HEK293 (cell line): Measurements from ENCODE around the gene TADA1.

Experiments
- BCL11B ChIP-seq: fragments of 450-650 bp; formaldehyde crosslinking; IDR thresholded peaks from 2 replicates; pipeline ENCODE4 v1.5.1; 2016; ENCODE audit warnings: low read depth, missing biosample characterization, missing genetic modification characterization
- GFI1B ChIP-seq: fragments of 450-650 bp; formaldehyde crosslinking; IDR thresholded peaks from 2 replicates; pipeline ENCODE4 v1.5.1; 2016; ENCODE audit warnings: missing biosample characterization, missing genetic modification characterization
- GLI2 ChIP-seq: fragments of 450-650 bp; formaldehyde crosslinking; IDR thresholded peaks from 2 replicates; pipeline ENCODE4; 2017; ENCODE audit warnings: missing biosample characterization, missing genetic modification characterization, low read depth, borderline replicate concordance
- IKZF3 ChIP-seq: fragments of 450-650 bp; IDR thresholded peaks from 2 replicates; pipeline ENCODE4 v1.5.0; 2018; ENCODE audit warnings: missing biosample characterization, mild to moderate bottlenecking, missing genetic modification characterization, moderate library complexity
- PRDM1 ChIP-seq: fragments of 450-650 bp; formaldehyde crosslinking; IDR thresholded peaks from 2 replicates; pipeline ENCODE4; 2016; ENCODE audit warnings: missing biosample characterization, missing genetic modification characterization
- SETDB1 ChIP-seq: IDR thresholded peaks from one replicate; pipeline ENCODE4 v1.6.1; 2017; ENCODE audit warnings: mild to moderate bottlenecking, low read length, moderate library complexity, mixed read lengths; ENCODE audit not compliant: insufficient read length
- SP2 ChIP-seq: fragments of 450-650 bp; formaldehyde crosslinking; IDR thresholded peaks from 2 replicates; pipeline ENCODE4 v1.5.1; 2016; ENCODE audit warnings: missing biosample characterization, missing genetic modification characterization
- SP3 ChIP-seq: fragments of 450-650 bp; formaldehyde crosslinking; IDR thresholded peaks from 2 replicates; pipeline ENCODE4 v1.5.1; 2016; ENCODE audit warnings: missing biosample characterization, missing genetic modification characterization
- ZNF112 ChIP-seq: fragments of 450-650 bp; formaldehyde crosslinking; IDR thresholded peaks from 2 replicates; pipeline ENCODE4 v1.5.0; 2017; ENCODE audit warnings: missing biosample characterization, missing genetic modification characterization
- ZNF140 ChIP-seq: fragments of 450-650 bp; formaldehyde crosslinking; IDR thresholded peaks from 2 replicates; pipeline ENCODE4 v1.5.1; 2016; ENCODE audit warnings: missing biosample characterization, missing genetic modification characterization
- ZNF2 ChIP-seq: fragments of 450-650 bp; formaldehyde crosslinking; IDR thresholded peaks from 2 replicates; pipeline ENCODE4 v1.5.1; 2016; ENCODE audit warnings: missing biosample characterization, missing genetic modification characterization
- ZNF239 ChIP-seq: fragments of 450-650 bp; formaldehyde crosslinking; IDR thresholded peaks from 2 replicates; pipeline ENCODE4 v1.5.1; 2016; ENCODE audit warnings: missing biosample characterization, missing genetic modification characterization
- ZNF335 ChIP-seq: fragments of 450-650 bp; formaldehyde crosslinking; conservative IDR thresholded peaks from 2 replicates; pipeline ENCODE4 v1.5.1; 2016; ENCODE audit warnings: missing biosample characterization, missing genetic modification characterization
- ZNF394 ChIP-seq: fragments of 450-650 bp; formaldehyde crosslinking; IDR thresholded peaks from 2 replicates; pipeline ENCODE4 v1.5.1; 2016; ENCODE audit warnings: missing biosample characterization, missing genetic modification characterization, mild to moderate bottlenecking, moderate library complexity, borderline replicate concordance
- ZNF433 ChIP-seq: fragments of 450-650 bp; formaldehyde crosslinking; IDR thresholded peaks from 2 replicates; pipeline ENCODE4 v1.5.1; 2016; ENCODE audit warnings: missing biosample characterization, missing genetic modification characterization, low read depth
- ZNF473 ChIP-seq: fragments of 450-650 bp; formaldehyde crosslinking; IDR thresholded peaks from 2 replicates; pipeline ENCODE4 v1.5.1; 2017; ENCODE audit warnings: missing biosample characterization, missing genetic modification characterization
- ZNF501 ChIP-seq: fragments of 450-650 bp; formaldehyde crosslinking; IDR thresholded peaks from 2 replicates; pipeline ENCODE4 v1.5.1; 2016; ENCODE audit warnings: missing biosample characterization, missing genetic modification characterization
- ZNF596 ChIP-seq: fragments of 450-650 bp; IDR thresholded peaks from 2 replicates; pipeline ENCODE4 v1.5.0; 2018; ENCODE audit warnings: missing biosample characterization, mild to moderate bottlenecking, missing genetic modification characterization, moderate library complexity
- ZNF660 ChIP-seq: fragments of 450-650 bp; IDR thresholded peaks from 2 replicates; pipeline ENCODE4 v1.5.1; 2018; ENCODE audit warnings: missing biosample characterization, mild to moderate bottlenecking, missing genetic modification characterization
- ZNF76 ChIP-seq: fragments of 450-650 bp; formaldehyde crosslinking; IDR thresholded peaks from 2 replicates; pipeline ENCODE4; 2016; ENCODE audit warnings: low read depth, missing biosample characterization, missing genetic modification characterization, borderline replicate concordance
- ZNF768 ChIP-seq: fragments of 450-650 bp; formaldehyde crosslinking; IDR thresholded peaks from 2 replicates; pipeline ENCODE4 v1.5.1; 2018; ENCODE audit warnings: missing biosample characterization, mild to moderate bottlenecking, missing genetic modification characterization
- TF ChIP-seq, protein P1 (sequence below): fragments of 450-650 bp; formaldehyde crosslinking; IDR thresholded peaks from 2 replicates; pipeline ENCODE4 v1.5.1; 2016; ENCODE audit warnings: missing biosample characterization, missing genetic modification characterization
- TF ChIP-seq, protein P2 (sequence below): fragments of 450-650 bp; formaldehyde crosslinking; optimal IDR thresholded peaks from 2 replicates; pipeline ENCODE3; 2016; ENCODE audit warnings: missing biosample characterization, mild to moderate bottlenecking, missing genetic modification characterization
- TF ChIP-seq, protein P3 (sequence below): fragments of 450-650 bp; formaldehyde crosslinking; IDR thresholded peaks from 2 replicates; pipeline ENCODE4 v1.5.1; 2016; ENCODE audit warnings: missing biosample characterization, missing genetic modification characterization, low read depth
- TF ChIP-seq, protein P4 (sequence below): fragments of 450-650 bp; formaldehyde crosslinking; IDR thresholded peaks from 2 replicates; pipeline ENCODE4 v1.5.1; 2016; ENCODE audit warnings: missing biosample characterization, missing genetic modification characterization
- TF ChIP-seq, protein P5 (sequence below): fragments of 450-650 bp; formaldehyde crosslinking; IDR thresholded peaks from 2 replicates; pipeline ENCODE4 v1.5.1; 2017; ENCODE audit warnings: missing biosample characterization, mild to moderate bottlenecking, missing genetic modification characterization, moderate library complexity
- TF ChIP-seq, protein P6 (sequence below): sonication (generic); formaldehyde crosslinking; IDR thresholded peaks from 2 replicates; pipeline ENCODE4 v1.8.1; 2022; ENCODE audit warnings: mild to moderate bottlenecking, moderate library complexity, missing genetic modification reagents
- TF ChIP-seq, protein P7 (sequence below): fragments of 450-650 bp; formaldehyde crosslinking; IDR thresholded peaks from 2 replicates; pipeline ENCODE4 v1.5.1; 2017; ENCODE audit warnings: missing biosample characterization, missing genetic modification characterization

Gene TADA1

DNA sequence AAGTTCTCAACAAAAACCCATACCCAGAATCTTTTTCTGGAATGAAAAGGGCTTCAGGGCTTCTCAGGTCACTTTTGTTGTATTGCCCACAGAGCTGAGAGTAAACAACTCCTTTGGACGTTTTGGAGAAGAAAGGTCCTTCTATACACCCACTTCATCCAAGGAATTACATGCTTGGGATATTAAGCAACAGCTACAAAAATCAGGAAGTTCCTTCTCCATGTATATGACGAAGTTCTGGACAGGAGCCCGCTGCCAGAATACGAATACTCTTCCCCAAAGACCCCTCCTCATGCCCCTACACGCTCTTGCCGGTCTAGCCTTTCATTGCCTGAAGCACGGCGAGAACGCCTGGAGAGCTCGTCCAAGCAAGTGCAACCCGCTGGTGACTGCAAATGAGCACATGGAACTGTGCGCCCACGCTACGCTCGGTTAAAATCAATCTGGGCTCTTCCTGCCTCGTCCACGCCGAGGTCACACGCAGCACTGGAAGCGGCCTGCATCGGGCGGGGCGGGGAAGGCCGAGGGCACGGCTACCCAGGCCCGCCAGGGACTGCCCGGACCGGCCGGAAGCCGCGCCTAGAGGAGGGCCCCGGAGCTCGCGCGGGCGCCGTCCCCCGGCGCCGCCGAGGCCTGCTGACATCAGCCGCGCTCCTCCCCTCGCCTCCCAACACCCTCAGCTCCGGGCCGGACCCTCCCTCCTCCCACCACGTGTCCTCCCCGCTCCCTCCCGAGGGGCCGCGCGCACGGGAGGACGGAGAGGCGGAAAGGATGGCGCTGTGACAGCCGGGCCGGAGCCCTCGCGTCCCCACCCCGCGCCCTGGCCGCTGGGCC, 37.1 kb downstream of the TADA1 start, which contains the start of gene POGK (continued):
- TF ChIP-seq ZNF394 (tag by site-specific recombination), result 0 out of 2 replicates have a peak, but pooled peaks have one; percentile 34
- TF ChIP-seq ZNF660, result peak; percentile 90
- TF ChIP-seq ZNF112 (tag by site-specific recombination), result no peak
- TF ChIP-seq GFI1B (tag by site-specific recombination), result no peak
- TF ChIP-seq, protein P1, sequence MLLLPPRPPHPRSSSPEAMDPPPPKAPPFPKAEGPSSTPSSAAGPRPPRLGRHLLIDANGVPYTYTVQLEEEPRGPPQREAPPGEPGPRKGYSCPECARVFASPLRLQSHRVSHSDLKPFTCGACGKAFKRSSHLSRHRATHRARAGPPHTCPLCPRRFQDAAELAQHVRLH (tag by site-specific recombination), result 0 out of 2 replicates have a peak, but pooled peaks have one; percentile 52
- no peak for TF ChIP-seq ZNF473 (tag by site-specific recombination)
- peak; percentile 81; the same call in 1 of the 2 replicates for TF ChIP-seq ZNF2 (tag by site-specific recombination)
- TF ChIP-seq SETDB1, result no peak
- TF ChIP-seq, protein P2, sequence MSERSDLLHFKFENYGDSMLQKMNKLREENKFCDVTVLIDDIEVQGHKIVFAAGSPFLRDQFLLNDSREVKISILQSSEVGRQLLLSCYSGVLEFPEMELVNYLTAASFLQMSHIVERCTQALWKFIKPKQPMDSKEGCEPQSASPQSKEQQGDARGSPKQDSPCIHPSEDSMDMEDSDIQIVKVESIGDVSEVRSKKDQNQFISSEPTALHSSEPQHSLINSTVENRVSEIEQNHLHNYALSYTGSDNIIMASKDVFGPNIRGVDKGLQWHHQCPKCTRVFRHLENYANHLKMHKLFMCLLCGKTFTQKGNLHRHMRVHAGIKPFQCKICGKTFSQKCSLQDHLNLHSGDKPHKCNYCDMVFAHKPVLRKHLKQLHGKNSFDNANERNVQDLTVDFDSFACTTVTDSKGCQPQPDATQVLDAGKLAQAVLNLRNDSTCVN (tag by site-specific recombination), result peak; percentile 89
- TF ChIP-seq, protein P3, sequence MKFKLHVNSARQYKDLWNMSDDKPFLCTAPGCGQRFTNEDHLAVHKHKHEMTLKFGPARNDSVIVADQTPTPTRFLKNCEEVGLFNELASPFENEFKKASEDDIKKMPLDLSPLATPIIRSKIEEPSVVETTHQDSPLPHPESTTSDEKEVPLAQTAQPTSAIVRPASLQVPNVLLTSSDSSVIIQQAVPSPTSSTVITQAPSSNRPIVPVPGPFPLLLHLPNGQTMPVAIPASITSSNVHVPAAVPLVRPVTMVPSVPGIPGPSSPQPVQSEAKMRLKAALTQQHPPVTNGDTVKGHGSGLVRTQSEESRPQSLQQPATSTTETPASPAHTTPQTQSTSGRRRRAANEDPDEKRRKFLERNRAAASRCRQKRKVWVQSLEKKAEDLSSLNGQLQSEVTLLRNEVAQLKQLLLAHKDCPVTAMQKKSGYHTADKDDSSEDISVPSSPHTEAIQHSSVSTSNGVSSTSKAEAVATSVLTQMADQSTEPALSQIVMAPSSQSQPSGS, result no peak
- TF ChIP-seq ZNF433 (tag by site-specific recombination), result no peak
- TF ChIP-seq SP2 (tag by site-specific recombination), result peak; percentile 74
- TF ChIP-seq, protein P4, sequence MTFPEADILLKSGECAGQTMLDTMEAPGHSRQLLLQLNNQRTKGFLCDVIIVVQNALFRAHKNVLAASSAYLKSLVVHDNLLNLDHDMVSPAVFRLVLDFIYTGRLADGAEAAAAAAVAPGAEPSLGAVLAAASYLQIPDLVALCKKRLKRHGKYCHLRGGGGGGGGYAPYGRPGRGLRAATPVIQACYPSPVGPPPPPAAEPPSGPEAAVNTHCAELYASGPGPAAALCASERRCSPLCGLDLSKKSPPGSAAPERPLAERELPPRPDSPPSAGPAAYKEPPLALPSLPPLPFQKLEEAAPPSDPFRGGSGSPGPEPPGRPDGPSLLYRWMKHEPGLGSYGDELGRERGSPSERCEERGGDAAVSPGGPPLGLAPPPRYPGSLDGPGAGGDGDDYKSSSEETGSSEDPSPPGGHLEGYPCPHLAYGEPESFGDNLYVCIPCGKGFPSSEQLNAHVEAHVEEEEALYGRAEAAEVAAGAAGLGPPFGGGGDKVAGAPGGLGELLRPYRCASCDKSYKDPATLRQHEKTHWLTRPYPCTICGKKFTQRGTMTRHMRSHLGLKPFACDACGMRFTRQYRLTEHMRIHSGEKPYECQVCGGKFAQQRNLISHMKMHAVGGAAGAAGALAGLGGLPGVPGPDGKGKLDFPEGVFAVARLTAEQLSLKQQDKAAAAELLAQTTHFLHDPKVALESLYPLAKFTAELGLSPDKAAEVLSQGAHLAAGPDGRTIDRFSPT (tag by site-specific recombination), result no peak
- TF ChIP-seq ZNF768 (tag by site-specific recombination), result no peak
- peak; percentile 100 for TF ChIP-seq ZNF335
- no peak; the same call in none of the 2 replicates for TF ChIP-seq SP3 (tag by site-specific recombination)
- peak; percentile 77; the same call in 1 of the 2 replicates for TF ChIP-seq ZNF501 (tag by site-specific recombination)
- no peak for TF ChIP-seq GLI2
- TF ChIP-seq, protein P5, sequence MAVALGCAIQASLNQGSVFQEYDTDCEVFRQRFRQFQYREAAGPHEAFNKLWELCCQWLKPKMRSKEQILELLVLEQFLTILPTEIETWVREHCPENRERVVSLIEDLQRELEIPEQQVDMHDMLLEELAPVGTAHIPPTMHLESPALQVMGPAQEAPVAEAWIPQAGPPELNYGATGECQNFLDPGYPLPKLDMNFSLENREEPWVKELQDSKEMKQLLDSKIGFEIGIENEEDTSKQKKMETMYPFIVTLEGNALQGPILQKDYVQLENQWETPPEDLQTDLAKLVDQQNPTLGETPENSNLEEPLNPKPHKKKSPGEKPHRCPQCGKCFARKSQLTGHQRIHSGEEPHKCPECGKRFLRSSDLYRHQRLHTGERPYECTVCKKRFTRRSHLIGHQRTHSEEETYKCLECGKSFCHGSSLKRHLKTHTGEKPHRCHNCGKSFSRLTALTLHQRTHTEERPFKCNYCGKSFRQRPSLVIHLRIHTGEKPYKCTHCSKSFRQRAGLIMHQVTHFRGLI, result no peak
- TF ChIP-seq, protein P6, sequence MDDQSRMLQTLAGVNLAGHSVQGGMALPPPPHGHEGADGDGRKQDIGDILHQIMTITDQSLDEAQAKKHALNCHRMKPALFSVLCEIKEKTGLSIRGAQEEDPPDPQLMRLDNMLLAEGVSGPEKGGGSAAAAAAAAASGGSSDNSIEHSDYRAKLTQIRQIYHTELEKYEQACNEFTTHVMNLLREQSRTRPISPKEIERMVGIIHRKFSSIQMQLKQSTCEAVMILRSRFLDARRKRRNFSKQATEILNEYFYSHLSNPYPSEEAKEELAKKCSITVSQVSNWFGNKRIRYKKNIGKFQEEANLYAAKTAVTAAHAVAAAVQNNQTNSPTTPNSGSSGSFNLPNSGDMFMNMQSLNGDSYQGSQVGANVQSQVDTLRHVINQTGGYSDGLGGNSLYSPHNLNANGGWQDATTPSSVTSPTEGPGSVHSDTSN (CRISPR knock-in tag), result peak; percentile 85; the same call in 1 of the 2 replicates
- TF ChIP-seq, protein P7, sequence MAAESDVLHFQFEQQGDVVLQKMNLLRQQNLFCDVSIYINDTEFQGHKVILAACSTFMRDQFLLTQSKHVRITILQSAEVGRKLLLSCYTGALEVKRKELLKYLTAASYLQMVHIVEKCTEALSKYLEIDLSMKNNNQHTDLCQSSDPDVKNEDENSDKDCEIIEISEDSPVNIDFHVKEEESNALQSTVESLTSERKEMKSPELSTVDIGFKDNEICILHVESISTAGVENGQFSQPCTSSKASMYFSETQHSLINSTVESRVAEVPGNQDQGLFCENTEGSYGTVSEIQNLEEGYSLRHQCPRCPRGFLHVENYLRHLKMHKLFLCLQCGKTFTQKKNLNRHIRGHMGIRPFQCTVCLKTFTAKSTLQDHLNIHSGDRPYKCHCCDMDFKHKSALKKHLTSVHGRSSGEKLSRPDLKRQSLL (tag by site-specific recombination), result no peak
- TF ChIP-seq ZNF140 (tag by site-specific recombination), result no peak
- TF ChIP-seq ZNF76 (tag by site-specific recombination), result peak; percentile 83
- no peak for TF ChIP-seq ZNF239 (tag by site-specific recombination)
- TF ChIP-seq BCL11B (tag by site-specific recombination), result 0 out of 2 replicates have a peak, but pooled peaks have one; percentile 27
- peak; percentile 38; the same call in 1 of the 2 replicates for TF ChIP-seq ZNF596 (tag by site-specific recombination)
- TF ChIP-seq IKZF3 (tag by site-specific recombination), result 0 out of 2 replicates have a peak, but pooled peaks have one; percentile 21
- no peak for TF ChIP-seq PRDM1 (tag by site-specific recombination)
